HepG2 (cell line): ENCODE data around the gene PROK2. TPM values are rescaled to one million over a fixed set of nuclear protein-coding genes. Genes with fewer than 3 reads are reported as not detected.

Source experiments
- ATAC-seq: fragments of 200-7000 bp; cut with Tn5 transposase; 3 replicates; pipeline ENCODE4 v1.9.1; 2020; ENCODE audit warnings: mild to moderate bottlenecking, moderate library complexity
- BruUV-seq: library from RNA; stranded (reverse); fragments of 400-500 nt; replicated peaks from 2 replicates; lab custom pipeline; 2021; lab: Mats Ljungman, UMichigan
- CTCF ChIA-PET: fragments of 300-600 bp; formaldehyde crosslinking; extraction: SDS; loops from one replicate; lab custom pipeline; 2021; ENCODE audit warnings: low total read pairs, inconsistent platforms, low intra/inter-chr PET ratio; lab: Yijun Ruan, JAX
- POLR2A ChIA-PET: fragments of 350-600 bp; sonication (Branson Sonifier 250); formaldehyde crosslinking; loops from one replicate; lab custom pipeline; 2020; ENCODE audit warnings: antibody characterized with exemption, inconsistent platforms; lab: Yijun Ruan, JAX
- DNase-seq: peaks from one replicate; pipeline ENCODE4 v3.0.0-alpha.2; 2015; ENCODE audit warnings: low spot score
- FAIRE-seq: peaks from 3 replicates; lab custom pipeline; 2011; peaks lifted over from hg19 to GRCh38; lab: Jason Lieb, UNC
- H2AFZ ChIP-seq: one replicate; pipeline ENCODE4 v1.6.1; 2011; ENCODE audit warnings: low read length, inconsistent platforms
- H3K27ac ChIP-seq: fragments of 300-600 bp; 3 replicates; pipeline ENCODE4 v1.8.0; 2011; ENCODE audit warnings: mixed run types, mild to moderate bottlenecking, mixed read lengths, low read length, inconsistent platforms; ENCODE audit not compliant: insufficient read depth; ENCODE audit errors: extremely low read length
- H3K27me3 ChIP-seq, 2 experiments: fragments of 200-600 bp in 1 of 2; 2 replicates in 1 of 2; 3 replicates in 1 of 2; pipeline versions ENCODE4 v1.6.0 to v1.8.0; 2011; ENCODE audit warnings: low read length in 2 of 2, mild to moderate bottlenecking in 2 of 2, moderate library complexity in 2 of 2, inconsistent platforms in 1 of 2; ENCODE audit not compliant: insufficient read depth in 2 of 2, control insufficient read depth in 1 of 2
- H3K36me3 ChIP-seq, 2 experiments: fragments of 200-600 bp in 1 of 2; replicated peaks in 1 of 2; 2 replicates in 1 of 2; 3 replicates in 1 of 2; pipeline versions ENCODE4 v1.5.1 to v1.8.0; 2011; ENCODE audit warnings: low read length in 2 of 2, inconsistent platforms in 1 of 2; ENCODE audit not compliant: insufficient read depth in 2 of 2, control insufficient read depth in 1 of 2
- H3K4me1 ChIP-seq: 2 replicates; pipeline ENCODE4 v1.5.1; 2012; ENCODE audit warnings: low read length, inconsistent platforms; ENCODE audit not compliant: insufficient read depth
- H3K4me2 ChIP-seq: 2 replicates; pipeline ENCODE4 v1.6.0; 2011; ENCODE audit warnings: low read depth, low read length, inconsistent platforms
- H3K4me3 ChIP-seq, 3 experiments: fragments of 200-600 bp in 1 of 3; sonication (generic), shearing (Covaris generic) in 1 of 3; replicated peaks in 1 of 3; 2 replicates each; pipeline ENCODE4 v1.5.1; 2011 to 2016; ENCODE audit warnings: low read length in 3 of 3, inconsistent platforms in 2 of 3, low read depth in 2 of 3, mild to moderate bottlenecking in 2 of 3, control low read depth in 1 of 3, mixed read lengths in 1 of 3; ENCODE audit not compliant: insufficient read depth in 1 of 3
- H3K79me2 ChIP-seq: one replicate; pipeline ENCODE4 v1.6.1; 2011; ENCODE audit warnings: low read length, inconsistent platforms; ENCODE audit not compliant: insufficient read depth
- H3K9ac ChIP-seq: 2 replicates; pipeline ENCODE4 v1.6.0; 2011; ENCODE audit warnings: mild to moderate bottlenecking, low read depth, low read length, inconsistent platforms; ENCODE audit not compliant: insufficient read depth
- H3K9me3 ChIP-seq: 2 replicates; pipeline ENCODE4 v1.5.1; 2012; ENCODE audit warnings: mild to moderate bottlenecking, low read length
- H4K20me1 ChIP-seq: 2 replicates; pipeline ENCODE4 v1.6.0; 2011; ENCODE audit warnings: inconsistent platforms, mild to moderate bottlenecking, low read length, moderate library complexity; ENCODE audit not compliant: insufficient read depth
- AGO2 ChIP-seq: fragments of 200-400 bp; formaldehyde crosslinking; optimal IDR thresholded peaks from 2 replicates; pipeline ENCODE3; 2017; ENCODE audit warnings: mild to moderate bottlenecking, low read depth, low read length, moderate library complexity
- ASH2L ChIP-seq: fragments of 300-600, 200-600 bp; sonication (generic); IDR thresholded peaks from 2 replicates; pipeline ENCODE4 v1.7.0; 2017; ENCODE audit warnings: low read depth, mild to moderate bottlenecking, moderate library complexity, mixed read lengths, low read length; ENCODE audit not compliant: insufficient read length
- BCL6 ChIP-seq: IDR thresholded peaks from 2 replicates; pipeline ENCODE4 v1.6.1; 2016; ENCODE audit warnings: missing genetic modification reagents, missing compliant biosample characterization
- CBX2 ChIP-seq, 2 experiments: fragments of 200-600 bp in 1 of 2; sonication (generic); formaldehyde crosslinking in 1 of 2; IDR thresholded peaks; 2 replicates each; pipeline versions ENCODE4 v1.7.0 to v1.8.1; 2018 to 2022; ENCODE audit warnings: low read depth in 2 of 2, low read length in 1 of 2, mild to moderate bottlenecking in 1 of 2, missing genetic modification reagents in 1 of 2
- GATAD2A ChIP-seq: IDR thresholded peaks from 2 replicates; pipeline ENCODE4 v1.6.1; 2016
- HMG20A ChIP-seq: IDR thresholded peaks from 2 replicates; pipeline ENCODE4 v1.6.1; 2016; ENCODE audit warnings: borderline replicate concordance
- NFYB ChIP-seq: sonication (generic); formaldehyde crosslinking; IDR thresholded peaks from 2 replicates; pipeline ENCODE4 v1.4.0; 2020; ENCODE audit warnings: missing genetic modification reagents
- ZC3H13 ChIP-seq: sonication (generic); formaldehyde crosslinking; IDR thresholded peaks from 2 replicates; pipeline ENCODE4 v1.8.1; 2023; ENCODE audit warnings: mild to moderate bottlenecking, missing genetic modification reagents, moderate library complexity
- ZNF207 ChIP-seq: fragments of 450-650 bp; IDR thresholded peaks from 2 replicates; pipeline ENCODE4 v1.6.1; 2016; ENCODE audit warnings: antibody characterized with exemption, borderline replicate concordance
- ZNF761 ChIP-seq: sonication (generic); formaldehyde crosslinking; conservative IDR thresholded peaks from 2 replicates; pipeline ENCODE4 v1.4.0; 2020; ENCODE audit warnings: mild to moderate bottlenecking, missing genetic modification reagents
- ZNF777 ChIP-seq: sonication (generic); formaldehyde crosslinking; IDR thresholded peaks from 2 replicates; pipeline ENCODE4 v1.4.0; 2020; ENCODE audit warnings: missing genetic modification reagents
- ZNF816 ChIP-seq: sonication (generic); formaldehyde crosslinking; IDR thresholded peaks from 2 replicates; pipeline ENCODE4 v1.8.0; 2022; ENCODE audit warnings: missing genetic modification reagents, mild to moderate bottlenecking, borderline replicate concordance
- WGBS: methylation state at CpG from one replicate; pipeline ENCODE4 v1.1.6; 2017; ENCODE audit warnings: low lambda C conversion rate; 5-methylcytosine and 5-hydroxymethylcytosine counted together
- in situ Hi-C: cut with HindIII; loops from 2 replicates; pipeline ENCODE4 v1.10.0; 2017; ENCODE audit warnings: low pct_unique_long_range_greater_than_20kb; ENCODE audit not compliant: extremely low pct_ligation_motif_present
- intact Hi-C: fragments of 100-400 bp; cut with micrococcal nuclease; formaldehyde crosslinking; loops from one replicate; pipeline ENCODE4 v1.10.0; 2022; ENCODE audit not compliant: unreplicated experiment
- polyA plus RNA-seq, 8 experiments: library from polyadenylated mRNA; depleted of rRNA in 3 of 8; stranded (reverse) in 7 of 8; unstranded in 1 of 8; fragments of >200 nt; fragmentation: Illumina TruSeq in 4 of 8; extraction: Trizol in 4 of 8; gene quantifications; 2 replicates each; pipeline versions ENCODE4 v1.2.1 to v1.2.3, GENCODE V29; 2011 to 2016; ENCODE audit warnings: low read depth in 4 of 8, missing spikeins in 1 of 8, mixed read lengths in 1 of 8; ENCODE audit not compliant: insufficient read depth in 1 of 8
- total RNA-seq, 5 experiments: library from RNA; depleted of rRNA; stranded (reverse); fragments of >200 nt; fragmentation: Illumina TruSeq; extraction: Trizol; gene quantifications; 2 replicates each; pipeline ENCODE4 v1.2.3, GENCODE V29; 2016; ENCODE audit warnings: low read depth in 1 of 5
- TF ChIP-seq, protein P1 (sequence below): fragments of 450-650 bp; IDR thresholded peaks from 2 replicates; pipeline ENCODE4 v1.6.1; 2017; ENCODE audit warnings: mild to moderate bottlenecking
- TF ChIP-seq, protein P2 (sequence below): IDR thresholded peaks from 2 replicates; pipeline ENCODE4 v1.6.1; 2016; ENCODE audit warnings: low read depth, control low read depth

The PROK2 gene
- total and polyA plus RNA-seq, 2 of the 13 experiments (the other 11 are each of a cell fraction or from before 2014, with no cell fraction given): not detected

DNA sequence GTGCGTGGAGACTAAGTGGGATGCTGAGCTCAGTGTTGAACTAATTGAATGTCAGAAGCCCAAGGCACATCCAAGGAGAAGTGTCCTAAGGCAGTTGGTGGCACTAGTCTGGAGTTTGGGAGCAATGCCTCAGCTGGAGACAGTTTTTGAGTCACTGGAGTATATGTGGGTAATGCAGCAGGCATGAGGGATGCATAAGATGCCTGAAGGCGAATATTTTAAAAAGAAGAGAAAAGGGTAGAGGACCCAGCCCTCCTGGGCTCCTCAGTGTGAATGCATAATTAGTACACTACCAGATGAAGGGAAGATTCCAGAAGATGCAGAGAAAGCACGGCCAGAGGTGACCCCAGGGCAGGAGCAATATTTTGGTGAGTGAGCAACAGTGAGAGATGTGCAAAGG is 25.1 kb upstream of the PROK2 start:
- no peaks in the 10 kb centered on the region for H3K79me2 ChIP-seq
- no TSS peak for BruUV-seq
- H3K9ac ChIP-seq: no peak overlapping the region
- no peaks in the 10 kb centered on the region for H4K20me1 ChIP-seq
- POLR2A ChIA-PET: no interaction called here
- TF ChIP-seq BCL6 (CRISPR knock-in tag): no peak
- no peak for TF ChIP-seq ZNF777 (CRISPR knock-in tag)
- no peak for TF ChIP-seq HMG20A (CRISPR knock-in tag)
- TF ChIP-seq ZC3H13: no peak
- TF ChIP-seq GATAD2A (CRISPR knock-in tag): no peak
- TF ChIP-seq, protein P1, sequence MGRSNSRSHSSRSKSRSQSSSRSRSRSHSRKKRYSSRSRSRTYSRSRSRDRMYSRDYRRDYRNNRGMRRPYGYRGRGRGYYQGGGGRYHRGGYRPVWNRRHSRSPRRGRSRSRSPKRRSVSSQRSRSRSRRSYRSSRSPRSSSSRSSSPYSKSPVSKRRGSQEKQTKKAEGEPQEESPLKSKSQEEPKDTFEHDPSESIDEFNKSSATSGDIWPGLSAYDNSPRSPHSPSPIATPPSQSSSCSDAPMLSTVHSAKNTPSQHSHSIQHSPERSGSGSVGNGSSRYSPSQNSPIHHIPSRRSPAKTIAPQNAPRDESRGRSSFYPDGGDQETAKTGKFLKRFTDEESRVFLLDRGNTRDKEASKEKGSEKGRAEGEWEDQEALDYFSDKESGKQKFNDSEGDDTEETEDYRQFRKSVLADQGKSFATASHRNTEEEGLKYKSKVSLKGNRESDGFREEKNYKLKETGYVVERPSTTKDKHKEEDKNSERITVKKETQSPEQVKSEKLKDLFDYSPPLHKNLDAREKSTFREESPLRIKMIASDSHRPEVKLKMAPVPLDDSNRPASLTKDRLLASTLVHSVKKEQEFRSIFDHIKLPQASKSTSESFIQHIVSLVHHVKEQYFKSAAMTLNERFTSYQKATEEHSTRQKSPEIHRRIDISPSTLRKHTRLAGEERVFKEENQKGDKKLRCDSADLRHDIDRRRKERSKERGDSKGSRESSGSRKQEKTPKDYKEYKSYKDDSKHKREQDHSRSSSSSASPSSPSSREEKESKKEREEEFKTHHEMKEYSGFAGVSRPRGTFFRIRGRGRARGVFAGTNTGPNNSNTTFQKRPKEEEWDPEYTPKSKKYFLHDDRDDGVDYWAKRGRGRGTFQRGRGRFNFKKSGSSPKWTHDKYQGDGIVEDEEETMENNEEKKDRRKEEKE: no peak
- TF ChIP-seq NFYB (CRISPR knock-in tag): no peak
- no peak for TF ChIP-seq AGO2
- TF ChIP-seq ZNF207: no peak
- TF ChIP-seq, protein P2, sequence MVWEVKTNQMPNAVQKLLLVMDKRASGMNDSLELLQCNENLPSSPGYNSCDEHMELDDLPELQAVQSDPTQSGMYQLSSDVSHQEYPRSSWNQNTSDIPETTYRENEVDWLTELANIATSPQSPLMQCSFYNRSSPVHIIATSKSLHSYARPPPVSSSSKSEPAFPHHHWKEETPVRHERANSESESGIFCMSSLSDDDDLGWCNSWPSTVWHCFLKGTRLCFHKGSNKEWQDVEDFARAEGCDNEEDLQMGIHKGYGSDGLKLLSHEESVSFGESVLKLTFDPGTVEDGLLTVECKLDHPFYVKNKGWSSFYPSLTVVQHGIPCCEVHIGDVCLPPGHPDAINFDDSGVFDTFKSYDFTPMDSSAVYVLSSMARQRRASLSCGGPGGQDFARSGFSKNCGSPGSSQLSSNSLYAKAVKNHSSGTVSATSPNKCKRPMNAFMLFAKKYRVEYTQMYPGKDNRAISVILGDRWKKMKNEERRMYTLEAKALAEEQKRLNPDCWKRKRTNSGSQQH (CRISPR knock-in tag): no peak
- no peak for TF ChIP-seq ZNF816 (CRISPR knock-in tag)
- no peak for TF ChIP-seq CBX2 (IDR thresholded peaks at IDR 0.05; ENCODE audit: low read depth, low read length)
- TF ChIP-seq CBX2 (CRISPR knock-in tag; IDR thresholded peaks at IDR 0.05; ENCODE audit: low read depth): no peak
- no peak for TF ChIP-seq ZNF761 (CRISPR knock-in tag)
- no peak for TF ChIP-seq ASH2L
- H3K4me2 ChIP-seq: no peak overlapping the region
- no peak for ATAC-seq
- no peaks in the 10 kb centered on the region for H3K36me3 ChIP-seq
- H3K27ac ChIP-seq: no peak overlapping the region
- H3K27me3 ChIP-seq: peaks cover 1 to 13% of the 10 kb centered on the region in 2 experiments; a peak in 3 of 5 replicates
- no peaks in the 10 kb centered on the region for H3K9me3 ChIP-seq
- no peak for DNase-seq
- intact Hi-C loops (no loop called here), in situ Hi-C loops (no loop called here)
- CTCF ChIA-PET: no interaction called here
- no peak overlapping the region for H2AFZ ChIP-seq
- no peak for FAIRE-seq
- H3K4me1 ChIP-seq: no peaks in the 10 kb centered on the region
- WGBS: 6% methylated on average over 3 of the region's 3 CpGs
- H3K4me3 ChIP-seq: no peak overlapping the region
